Right lung (tissue), 5 donors: Measurements from ENCODE around the gene AMBRA1. TPM values are rescaled to one million over a fixed set of nuclear protein-coding genes. Genes with fewer than 3 reads are reported as not detected.
"Not testable (repeated sequence)": the region's sequence is repeated elsewhere in the genome, so short reads cannot be mapped to it uniquely, and the experiment has no call there.

Experiments used
- DNase-seq, 2 donors: peaks; one replicate each; pipeline ENCODE4 v3.0.0-alpha.2; 2013
- polyA plus RNA-seq, 5 donors: library from polyadenylated mRNA; unstranded; fragments of 120-200 nt; gene quantifications; one replicate each; pipeline versions ENCODE4 v1.2.1 to v1.2.3, GENCODE V29; 2013; ENCODE audit warnings: inconsistent platforms in 1 of 5, low replicate concordance in 1 of 5; ENCODE audit not compliant: insufficient read length in 5 of 5, insufficient read depth in 1 of 5

AMBRA1 gene
- polyA plus RNA-seq, 5 donors, result 18.6 to 24.3 (median 20.7) TPM

DNA sequence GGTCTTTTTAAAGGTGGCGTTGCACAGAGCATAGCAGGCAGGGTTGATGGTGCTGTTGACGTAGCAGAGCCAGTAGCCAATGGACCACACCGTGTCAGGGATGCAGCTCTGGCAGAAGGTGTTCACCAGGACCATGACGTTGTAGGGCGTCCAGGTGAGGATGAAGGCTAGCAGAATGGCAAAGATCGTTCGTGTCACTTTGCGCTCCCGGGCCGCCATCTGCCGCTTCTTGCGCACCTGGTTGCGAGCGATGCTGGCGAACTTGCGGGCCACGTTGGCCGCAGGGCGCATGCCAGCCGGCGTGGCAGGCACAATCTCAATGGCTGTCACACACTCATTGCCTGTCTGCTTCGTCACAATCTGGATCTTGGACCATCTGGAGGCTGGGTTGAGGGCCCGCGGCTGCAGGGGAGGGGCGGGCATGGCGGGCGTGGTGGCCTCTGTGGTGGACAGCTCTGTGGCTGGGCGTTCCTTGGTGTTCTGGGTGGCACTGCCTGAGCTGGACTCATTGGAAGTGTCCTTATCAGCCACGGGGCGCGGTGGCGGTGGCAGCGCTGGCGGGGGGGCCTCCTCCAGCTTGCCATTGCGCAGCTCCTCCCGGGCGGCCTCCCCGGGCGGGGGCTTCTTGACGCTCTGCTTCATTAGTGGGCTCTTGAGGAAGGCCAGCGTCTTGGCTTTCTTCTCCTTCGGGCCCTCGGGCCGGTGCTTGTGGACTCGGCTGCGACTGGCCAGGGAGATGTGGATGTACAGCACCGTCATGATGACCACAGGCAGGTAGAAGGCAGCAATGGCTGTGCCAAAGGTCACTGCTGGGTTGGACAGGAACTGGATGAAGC is 208.4 kb downstream of the AMBRA1 start:
- DNase-seq, result no peak

DNA sequence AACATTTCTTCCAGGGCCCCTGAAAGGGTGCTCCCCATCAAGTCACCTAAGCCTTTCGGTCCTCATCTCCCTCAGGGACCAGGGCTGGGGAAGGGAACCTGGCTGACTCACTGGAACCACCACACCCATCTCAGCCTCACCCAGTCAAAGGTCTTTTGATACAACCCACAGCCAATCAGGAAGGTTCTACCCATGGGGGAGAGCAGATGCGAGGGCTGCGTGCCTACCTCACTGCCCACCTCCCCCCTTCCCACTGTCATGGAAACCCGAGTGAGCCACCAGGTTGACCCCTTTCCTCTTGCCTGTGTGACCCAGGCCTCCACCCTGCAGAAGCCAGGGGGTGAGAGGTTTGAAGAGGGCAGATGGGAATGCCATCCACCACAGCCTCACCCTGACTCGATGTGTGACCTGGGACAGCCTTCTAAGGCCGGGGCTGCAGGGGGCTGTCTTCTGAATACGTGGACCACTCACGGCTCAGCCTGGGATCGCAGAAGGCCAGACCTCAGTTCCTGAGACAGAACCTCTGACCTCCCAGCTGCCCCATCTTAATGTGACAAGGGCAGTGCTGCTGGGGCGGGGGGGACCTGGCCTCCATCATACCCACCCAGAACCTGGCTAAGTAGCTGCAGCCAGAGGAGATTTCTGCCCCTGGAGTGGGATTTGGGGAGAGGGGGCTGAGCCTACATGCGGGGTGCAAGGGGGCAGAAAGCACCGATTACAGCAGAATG is 209.7 kb downstream of the AMBRA1 start:
- DNase-seq, result no peak

GRCh38 chr11:46383404-46383758 is 210.4 kb downstream of the AMBRA1 start:
- no peak for DNase-seq

GRCh38 chr11:46382646-46383403 is 211.0 kb downstream of the AMBRA1 start:
- no peak for DNase-seq

DNA sequence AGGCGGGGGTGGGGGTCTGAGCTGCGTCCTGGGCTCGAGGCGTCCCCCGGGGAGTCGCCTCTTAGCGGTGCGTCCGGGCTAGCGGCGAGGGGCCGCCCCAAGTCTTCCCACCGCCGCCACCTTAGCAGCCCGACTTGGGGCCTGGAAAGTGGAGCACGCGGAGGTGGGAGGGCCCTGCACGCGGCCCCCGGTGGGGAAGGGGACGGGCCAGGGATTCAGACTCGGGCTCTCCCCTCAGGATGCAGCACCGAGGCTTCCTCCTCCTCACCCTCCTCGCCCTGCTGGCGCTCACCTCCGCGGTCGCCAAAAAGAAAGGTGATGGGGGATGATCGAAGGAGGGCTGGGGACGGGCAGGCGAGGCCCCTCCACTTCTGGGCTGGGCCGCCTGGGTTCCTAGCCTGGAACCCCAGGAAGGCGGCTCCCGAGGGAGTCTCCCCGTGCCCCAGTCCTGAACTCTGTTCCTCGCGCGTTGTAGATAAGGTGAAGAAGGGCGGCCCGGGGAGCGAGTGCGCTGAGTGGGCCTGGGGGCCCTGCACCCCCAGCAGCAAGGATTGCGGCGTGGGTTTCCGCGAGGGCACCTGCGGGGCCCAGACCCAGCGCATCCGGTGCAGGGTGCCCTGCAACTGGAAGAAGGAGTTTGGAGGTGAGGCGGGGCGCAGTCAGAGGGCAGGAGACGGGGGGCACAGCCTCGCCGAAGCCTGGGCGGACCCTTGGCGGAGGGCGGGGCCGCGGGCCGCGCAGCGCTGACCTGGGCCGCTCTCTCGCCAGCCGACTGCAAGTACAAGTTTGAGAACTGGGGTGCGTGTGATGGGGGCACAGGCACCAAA is 211.8 kb downstream of the AMBRA1 start:
- no peak for DNase-seq

- DNase-seq, result peak; percentile 60 to 71
These were observed 212.6 kb downstream of the AMBRA1 start, which contains the start of gene MDK for GRCh38 chr11:46381048-46381818. Gene MDK, plus strand, starts transcription at chr11:46381669. Its CDS starts 389 bp downstream, at chr11:46382058.

DNA sequence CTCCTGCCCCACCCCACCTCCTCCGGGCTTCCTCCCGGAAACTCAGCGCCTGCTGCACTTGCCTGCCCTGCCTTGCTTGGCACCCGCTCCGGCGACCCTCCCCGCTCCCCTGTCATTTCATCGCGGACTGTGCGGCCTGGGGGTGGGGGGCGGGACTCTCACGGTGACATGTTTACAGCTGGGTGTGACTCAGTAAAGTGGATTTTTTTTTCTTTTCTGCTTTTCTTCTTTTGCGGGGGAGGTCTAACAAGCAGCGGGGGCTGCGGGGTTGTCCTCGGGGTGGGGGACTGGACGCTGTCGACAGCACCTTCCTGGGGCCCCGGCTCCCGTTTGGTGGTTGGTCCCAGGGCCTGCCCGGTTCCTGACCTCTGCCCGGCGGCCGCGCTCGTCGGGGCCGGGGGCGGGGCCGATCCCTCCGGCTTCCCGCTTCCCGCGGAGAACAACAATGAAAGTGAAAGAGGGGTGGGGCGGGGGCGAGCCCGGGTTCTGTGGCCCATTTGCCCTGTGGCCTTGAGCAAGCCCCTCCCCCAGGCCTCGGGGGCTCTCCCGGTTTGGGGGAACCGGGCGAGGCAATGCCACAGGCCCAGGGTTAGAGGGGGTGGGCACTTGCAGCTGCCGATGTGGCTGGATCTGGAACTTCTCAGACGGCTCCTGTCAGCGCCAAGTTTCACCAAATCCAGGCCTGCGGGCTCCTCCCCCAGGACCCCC is 213.3 kb downstream of the AMBRA1 start:
- peak; percentile 63 to 71 for DNase-seq

DNA sequence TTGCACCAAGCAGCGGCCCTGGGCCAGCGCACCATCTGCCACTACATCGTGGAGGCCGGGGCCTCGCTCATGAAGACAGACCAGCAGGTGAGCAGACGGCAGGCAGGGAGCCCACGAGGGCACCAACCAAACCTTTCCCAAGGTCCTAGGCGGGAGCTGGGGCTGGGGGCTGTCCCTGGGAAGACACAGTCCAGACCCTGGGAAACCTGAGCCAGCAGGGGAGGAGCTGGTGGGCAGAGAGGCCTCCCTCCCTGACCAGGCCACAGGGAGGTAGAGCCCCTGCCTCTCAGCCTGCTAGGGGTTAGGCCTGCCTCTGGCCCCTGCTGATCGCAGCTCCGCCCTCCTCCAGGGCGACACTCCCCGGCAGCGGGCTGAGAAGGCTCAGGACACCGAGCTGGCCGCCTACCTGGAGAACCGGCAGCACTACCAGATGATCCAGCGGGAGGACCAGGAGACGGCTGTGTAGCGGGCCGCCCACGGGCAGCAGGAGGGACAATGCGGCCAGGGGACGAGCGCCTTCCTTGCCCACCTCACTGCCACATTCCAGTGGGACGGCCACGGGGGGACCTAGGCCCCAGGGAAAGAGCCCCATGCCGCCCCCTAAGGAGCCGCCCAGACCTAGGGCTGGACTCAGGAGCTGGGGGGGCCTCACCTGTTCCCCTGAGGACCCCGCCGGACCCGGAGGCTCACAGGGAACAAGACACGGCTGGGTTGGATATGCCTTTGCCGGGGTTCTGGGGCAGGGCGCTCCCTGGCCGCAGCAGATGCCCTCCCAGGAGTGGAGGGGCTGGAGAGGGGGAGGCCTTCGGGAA is 214.1 kb downstream of the AMBRA1 start:
- DNase-seq, result not testable (repeated sequence)

GRCh38 chr11:46378811-46379481 is 214.9 kb downstream of the AMBRA1 start:
- DNase-seq, result no peak

DNA sequence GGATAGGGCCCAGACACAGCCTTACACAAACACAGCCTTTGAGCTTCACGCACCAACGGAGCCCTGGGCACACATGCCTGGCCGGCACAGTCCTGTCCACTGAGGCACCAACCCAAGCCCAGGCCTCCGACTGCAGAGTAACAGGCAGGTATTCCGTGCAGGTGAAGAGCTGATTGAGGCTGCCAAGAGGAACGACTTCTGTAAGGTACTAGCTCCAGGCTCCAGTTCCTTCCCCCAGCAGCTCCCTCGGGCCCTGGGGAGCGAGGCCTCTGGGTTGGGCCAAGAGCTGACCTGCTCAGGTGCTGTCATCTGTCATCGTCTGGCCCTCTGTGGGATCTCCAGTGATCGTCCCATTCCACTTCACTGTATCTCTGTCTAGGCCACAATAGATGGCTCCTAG is 215.5 kb downstream of the AMBRA1 start:
- DNase-seq, result no peak

DNA sequence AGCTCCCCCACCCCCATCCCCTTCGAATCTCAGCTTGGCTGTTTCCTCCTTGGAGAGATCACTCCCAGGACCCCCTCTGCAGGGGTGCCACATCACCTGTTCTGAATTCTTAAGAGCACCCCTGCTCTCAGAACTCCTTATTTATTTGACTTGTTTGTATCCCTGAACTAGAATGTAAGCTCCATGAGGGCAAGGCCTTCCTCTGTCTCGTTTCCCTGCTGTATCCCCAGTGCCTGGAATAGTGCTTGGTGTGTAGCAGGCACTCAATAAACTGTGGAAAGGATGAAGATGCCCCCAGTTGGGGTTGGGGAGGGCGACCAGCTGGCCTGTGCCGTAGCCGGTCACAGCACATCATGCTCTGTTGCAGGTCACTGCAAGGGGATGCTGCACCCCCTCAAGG is 216.0 kb downstream of the AMBRA1 start:
- no peak for DNase-seq

DNA sequence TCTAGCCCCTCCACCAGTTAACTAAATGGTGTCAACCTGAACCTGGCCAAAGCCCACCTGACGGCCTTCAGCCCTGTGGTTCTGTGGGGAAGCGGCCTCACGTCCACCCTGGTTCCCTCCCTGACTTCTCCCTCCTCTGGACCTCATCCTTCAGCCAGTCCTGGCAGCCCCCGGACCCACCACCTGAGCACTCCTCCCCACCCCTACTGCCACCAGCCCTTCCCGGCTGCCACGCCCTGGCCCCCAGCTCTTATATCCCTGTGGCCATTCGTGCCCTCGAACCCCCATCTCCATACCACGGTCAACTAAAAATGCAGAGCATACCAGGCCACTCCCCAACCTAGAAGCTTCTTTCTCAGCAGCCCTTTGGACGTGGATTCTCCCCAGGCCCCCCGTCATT is 216.5 kb downstream of the AMBRA1 start:
- DNase-seq, result no peak

- no peak for DNase-seq
These were observed 217.4 kb downstream of the AMBRA1 start for GRCh38 chr11:46376258-46377050.

GRCh38 chr11:46375392-46376101 is 218.3 kb downstream of the AMBRA1 start:
- no peak for DNase-seq

DNA sequence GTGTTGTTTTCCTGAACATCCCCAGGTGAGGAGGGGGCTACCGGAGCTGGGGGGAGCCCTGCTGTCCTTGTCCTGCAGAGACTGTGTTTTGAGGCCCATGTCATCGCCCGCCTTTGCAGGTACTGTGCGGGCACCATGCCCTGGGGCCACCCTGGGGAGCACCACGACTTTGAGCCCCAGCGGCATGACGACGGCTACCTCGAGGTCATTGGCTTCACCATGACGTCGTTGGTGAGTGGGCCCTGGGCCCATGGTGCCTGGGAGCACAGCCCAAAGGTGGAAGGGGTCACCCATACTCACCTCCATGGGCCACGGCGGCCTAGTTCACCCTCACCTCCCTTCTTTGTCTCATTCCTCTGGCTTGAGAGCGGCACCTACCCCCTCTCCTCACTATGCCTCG is 219.0 kb downstream of the AMBRA1 start:
- no peak for DNase-seq

- DNase-seq, result no peak
These were observed 219.8 kb downstream of the AMBRA1 start for GRCh38 chr11:46373787-46374740.
